Mucosa of rectum (tissue), 2 donors: Measurements from ENCODE around the gene KANK2.
A peak's percentile ranks its signal among the peaks of the same experiment; 100 is the strongest.

Experiments used
- H3K27ac ChIP-seq, 2 donors: one replicate each; pipeline ENCODE4 v1.7.0; 2013; ENCODE audit warnings: inconsistent platforms in 2 of 2, low read depth in 2 of 2, low read length in 2 of 2
- H3K27me3 ChIP-seq, 2 donors: one replicate each; pipeline ENCODE4 v1.7.0; 2013; ENCODE audit warnings: low read length in 2 of 2; ENCODE audit not compliant: control insufficient read depth in 2 of 2, insufficient read depth in 2 of 2
- H3K36me3 ChIP-seq, 2 donors: one replicate each; pipeline ENCODE4 v1.7.0; 2013; ENCODE audit warnings: low read length in 2 of 2; ENCODE audit not compliant: control insufficient read depth in 2 of 2, insufficient read depth in 2 of 2
- H3K4me1 ChIP-seq, 2 donors: one replicate each; pipeline ENCODE4 v1.7.0; 2013; ENCODE audit warnings: low read length in 2 of 2, mild to moderate bottlenecking in 1 of 2; ENCODE audit not compliant: control insufficient read depth in 2 of 2, insufficient read depth in 2 of 2
- H3K4me3 ChIP-seq, 2 donors: one replicate each; pipeline ENCODE4 v1.7.0; 2013; ENCODE audit warnings: low read length in 2 of 2
- H3K9ac ChIP-seq, 2 donors: one replicate each; pipeline ENCODE4 v1.7.0; 2013; ENCODE audit warnings: low read length in 2 of 2, low read depth in 1 of 2, mild to moderate bottlenecking in 1 of 2
- H3K9me3 ChIP-seq, 2 donors: one replicate each; pipeline ENCODE4 v1.7.0; 2013; ENCODE audit warnings: low read length in 2 of 2; ENCODE audit not compliant: control insufficient read depth in 2 of 2
- donor health status: healthy.
- donor health status: Normal muscosa, but diverticular disease.

KANK2 gene

DNA sequence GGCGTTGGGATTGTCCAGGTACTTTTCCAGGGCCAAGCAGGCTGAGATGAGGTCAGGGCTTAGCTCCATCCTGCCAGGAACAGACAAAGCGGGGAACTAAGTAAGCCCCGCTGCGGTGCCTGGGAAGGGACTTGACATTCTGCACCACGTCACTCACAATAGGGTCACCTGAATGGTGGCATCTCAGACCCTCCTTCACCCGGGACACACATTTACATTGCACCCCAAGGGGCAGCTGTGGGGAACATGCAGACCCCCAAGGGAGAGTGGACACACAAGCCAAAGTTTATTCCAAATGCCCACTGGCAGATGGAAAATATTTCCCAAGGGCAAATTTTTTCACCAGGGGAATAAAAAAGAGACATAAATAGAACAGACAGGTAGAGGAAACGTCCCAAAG lies 21.4 kb downstream of the KANK2 start:
- Histone ChIP-seq H3K4me1 (peaks cover 6 to 10% of the 10 kb centered on the region in 2 donors), H3K36me3 (peaks cover 21 to 28% of the 10 kb centered on the region in 2 donors), H3K9ac (no peak overlapping the region), H3K27ac (no peak overlapping the region), H3K27me3 (no peaks in the 10 kb centered on the region), H3K9me3 (no peaks in the 10 kb centered on the region), H3K4me3 (no peak overlapping the region)

DNA sequence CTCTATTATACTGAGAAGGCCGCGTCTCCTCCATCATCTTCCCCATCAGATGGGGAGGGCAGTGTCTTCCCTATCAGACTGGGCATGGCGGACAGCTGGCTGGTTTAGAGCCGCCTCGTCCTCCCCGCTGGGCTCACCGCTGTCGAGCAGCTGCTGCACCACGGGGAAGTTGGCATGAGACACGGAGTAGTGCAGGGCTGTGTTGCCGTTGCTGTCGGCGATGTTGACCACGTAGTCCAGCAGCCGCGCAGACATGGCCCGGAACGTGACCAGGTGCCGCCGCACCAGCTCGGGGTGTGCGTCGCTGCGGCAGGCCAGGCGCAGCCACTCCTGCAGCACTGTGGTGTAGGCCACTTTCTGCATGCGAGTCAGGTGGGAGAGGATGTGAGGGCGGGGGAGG lies 23.0 kb downstream of the KANK2 start:
- H3K4me3 ChIP-seq, result no peak overlapping the region
- H3K9me3 ChIP-seq, result no peaks in the 10 kb centered on the region
- H3K27me3 ChIP-seq, result no peaks in the 10 kb centered on the region
- peaks cover 28 to 32% of the 10 kb centered on the region in 2 donors for H3K36me3 ChIP-seq
- no peak overlapping the region for H3K9ac ChIP-seq
- no peak overlapping the region for H3K27ac ChIP-seq
- H3K4me1 ChIP-seq, result peaks cover 0 to 3% of the 10 kb centered on the region in 2 donors

DNA sequence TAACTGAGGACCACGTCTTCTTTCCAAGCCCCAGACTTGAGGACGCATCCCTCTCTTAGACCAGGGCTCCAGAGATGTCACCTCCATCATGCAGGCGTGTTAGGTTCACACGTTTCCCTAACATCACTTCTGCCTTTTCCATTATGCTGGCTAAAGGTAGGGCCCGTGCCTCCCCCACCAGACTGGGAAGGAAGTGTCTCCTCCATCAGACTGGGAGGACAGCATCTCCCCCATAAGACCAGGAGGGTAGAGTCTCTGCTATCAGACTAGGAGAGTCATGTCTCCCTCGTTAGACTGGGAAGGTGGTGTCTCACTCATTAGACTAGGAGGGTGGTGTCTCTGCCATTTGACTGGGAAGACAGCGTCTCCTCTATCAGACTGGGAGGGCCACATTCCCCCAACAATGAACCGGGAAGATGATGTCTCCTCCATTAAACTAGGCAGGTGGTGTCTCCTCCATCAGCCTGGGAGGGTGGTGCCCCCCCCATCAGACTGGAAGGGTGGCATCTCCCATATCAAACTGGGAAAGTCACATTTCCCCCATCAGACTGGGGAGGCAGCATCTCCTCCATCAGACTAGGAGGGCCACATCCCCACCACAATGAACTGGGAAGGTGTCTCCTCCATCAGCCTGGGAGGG lies 23.7 kb downstream of the KANK2 start:
- no peaks in the 10 kb centered on the region for H3K27me3 ChIP-seq
- H3K9ac ChIP-seq, result no peak overlapping the region
- no peak overlapping the region for H3K4me3 ChIP-seq
- peaks cover 27 to 33% of the 10 kb centered on the region in 2 donors for H3K36me3 ChIP-seq
- H3K9me3 ChIP-seq, result no peaks in the 10 kb centered on the region
- H3K4me1 ChIP-seq, result peaks cover 0 to under 1% of the 10 kb centered on the region in 2 donors
- H3K27ac ChIP-seq, result no peak overlapping the region

DNA sequence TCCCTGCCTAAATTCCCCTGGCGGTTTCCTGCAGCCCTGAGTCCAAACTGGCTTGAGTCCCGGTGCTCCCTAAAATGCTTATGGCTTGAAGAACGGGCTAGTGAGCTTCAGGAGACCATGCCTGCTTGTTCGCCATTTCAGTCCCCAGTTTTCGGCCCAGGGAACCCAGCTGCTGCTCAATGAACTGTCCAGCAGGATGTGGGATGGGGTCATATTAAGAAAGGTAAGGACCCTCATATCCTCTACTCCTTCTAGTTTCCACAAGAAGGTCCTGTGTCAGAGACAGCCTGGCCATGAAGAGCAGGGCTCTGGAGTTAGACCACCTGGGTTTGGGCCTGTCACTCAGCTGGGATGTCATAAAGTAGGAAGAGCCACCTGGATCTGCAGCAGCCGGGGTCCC lies 24.8 kb downstream of the KANK2 start:
- H3K4me1 ChIP-seq, result no peaks in the 10 kb centered on the region
- H3K36me3 ChIP-seq, result peaks cover 27 to 28% of the 10 kb centered on the region in 2 donors
- no peak overlapping the region for H3K4me3 ChIP-seq
- no peaks in the 10 kb centered on the region for H3K27me3 ChIP-seq
- no peak overlapping the region for H3K27ac ChIP-seq
- no peaks in the 10 kb centered on the region for H3K9me3 ChIP-seq
- no peak overlapping the region for H3K9ac ChIP-seq

DNA sequence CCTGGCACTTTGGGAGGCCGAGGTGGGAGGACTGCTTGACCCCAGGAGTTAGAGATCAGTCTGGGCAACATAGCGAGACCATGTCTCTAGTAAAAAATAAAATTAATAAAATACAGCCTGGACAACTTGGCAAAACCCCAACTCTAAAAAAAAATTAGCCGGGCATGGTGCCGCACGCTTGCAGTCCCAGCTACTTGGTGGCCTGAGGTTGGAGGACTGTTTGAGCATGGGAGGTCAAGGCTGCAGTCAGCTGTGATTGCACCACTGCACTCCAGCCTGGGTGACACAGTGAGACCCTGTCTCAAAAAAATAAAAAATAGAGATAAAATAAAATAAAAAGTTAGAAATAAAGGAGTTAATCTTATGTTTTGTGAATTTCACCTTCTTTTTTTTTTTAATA lies 26.2 kb downstream of the KANK2 start:
- H3K36me3 ChIP-seq, result peaks cover 27 to 32% of the 10 kb centered on the region in 2 donors
- peaks cover 2 to 3% of the 10 kb centered on the region in 2 donors for H3K4me1 ChIP-seq

DNA sequence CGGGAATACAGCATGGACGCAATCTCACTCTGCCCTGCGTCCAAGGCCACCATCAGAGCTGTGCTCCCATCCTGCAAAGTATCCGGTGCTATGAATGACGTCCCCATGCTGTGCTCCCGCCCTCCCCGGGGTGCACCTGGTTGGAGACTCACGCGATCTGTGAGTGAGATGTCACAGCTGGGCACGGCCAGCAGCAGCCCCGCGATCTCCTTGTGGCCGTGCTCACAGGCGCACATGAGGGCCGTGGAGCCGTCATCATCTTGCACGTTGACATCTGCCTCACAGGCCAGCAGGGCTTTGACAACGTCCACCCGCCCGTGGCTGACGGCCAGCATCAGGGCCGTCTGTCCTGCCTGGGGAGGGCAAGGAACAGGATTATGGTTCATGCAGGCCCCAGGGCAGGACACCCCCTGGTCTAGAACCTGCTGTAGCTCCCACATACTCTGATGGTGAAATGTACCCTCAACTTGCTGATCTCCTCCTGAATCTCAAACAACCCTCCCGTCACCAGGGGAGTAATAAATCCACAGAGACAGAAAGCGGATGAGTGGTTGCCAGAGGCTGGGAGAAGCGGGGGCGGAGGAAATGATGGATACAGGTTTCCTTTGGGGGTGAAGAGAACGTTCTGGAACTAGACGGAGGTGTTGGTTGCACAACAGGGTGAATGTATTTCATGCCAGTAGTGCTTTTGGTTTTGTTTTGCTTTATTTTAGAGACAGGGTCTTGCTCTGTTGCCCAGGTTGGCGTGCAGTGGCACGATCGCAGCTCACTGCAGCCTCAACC lies 27.3 kb downstream of the KANK2 start:
- Histone ChIP-seq H3K27ac (no peak overlapping the region), H3K9me3 (no peaks in the 10 kb centered on the region), H3K4me1 (peaks cover 3 to 10% of the 10 kb centered on the region in 2 donors), H3K36me3 (peaks cover 30 to 32% of the 10 kb centered on the region in 2 donors), H3K27me3 (no peaks in the 10 kb centered on the region), H3K9ac (no peak overlapping the region), H3K4me3 (no peak overlapping the region)

More for the DNA sequence above, 26.2 kb downstream of the KANK2 start:
- H3K9ac ChIP-seq, result no peak overlapping the region
- no peak overlapping the region for H3K4me3 ChIP-seq
- no peak overlapping the region for H3K27ac ChIP-seq
- no peaks in the 10 kb centered on the region for H3K27me3 ChIP-seq
- no peaks in the 10 kb centered on the region for H3K9me3 ChIP-seq

DNA sequence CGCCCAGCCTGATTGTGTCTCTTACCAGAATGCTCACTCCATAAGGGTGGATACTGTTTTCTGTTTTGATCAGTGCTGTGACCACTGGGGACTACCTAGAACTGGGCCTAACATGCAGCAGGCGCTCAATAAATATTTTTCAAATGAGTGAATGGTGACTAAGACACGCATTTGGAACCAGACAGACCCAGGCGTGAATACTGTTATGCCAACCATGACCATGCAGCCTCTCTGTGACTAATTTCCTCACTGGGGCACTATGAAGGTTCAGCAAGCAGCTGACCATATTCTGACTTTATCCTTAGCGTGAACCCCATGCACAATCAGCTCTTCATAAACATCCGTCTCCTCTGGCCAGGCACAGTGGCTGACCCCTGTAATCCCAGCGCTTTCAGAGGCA lies 28.8 kb downstream of the KANK2 start:
- peaks cover 3 to 16% of the 10 kb centered on the region in 2 donors for H3K4me1 ChIP-seq
- H3K4me3 ChIP-seq, result no peak overlapping the region
- H3K9me3 ChIP-seq, result no peaks in the 10 kb centered on the region
- no peak overlapping the region for H3K27ac ChIP-seq
- peaks cover 21% of the 10 kb centered on the region in 2 donors for H3K36me3 ChIP-seq
- H3K9ac ChIP-seq, result no peak overlapping the region
- H3K27me3 ChIP-seq, result no peaks in the 10 kb centered on the region

DNA sequence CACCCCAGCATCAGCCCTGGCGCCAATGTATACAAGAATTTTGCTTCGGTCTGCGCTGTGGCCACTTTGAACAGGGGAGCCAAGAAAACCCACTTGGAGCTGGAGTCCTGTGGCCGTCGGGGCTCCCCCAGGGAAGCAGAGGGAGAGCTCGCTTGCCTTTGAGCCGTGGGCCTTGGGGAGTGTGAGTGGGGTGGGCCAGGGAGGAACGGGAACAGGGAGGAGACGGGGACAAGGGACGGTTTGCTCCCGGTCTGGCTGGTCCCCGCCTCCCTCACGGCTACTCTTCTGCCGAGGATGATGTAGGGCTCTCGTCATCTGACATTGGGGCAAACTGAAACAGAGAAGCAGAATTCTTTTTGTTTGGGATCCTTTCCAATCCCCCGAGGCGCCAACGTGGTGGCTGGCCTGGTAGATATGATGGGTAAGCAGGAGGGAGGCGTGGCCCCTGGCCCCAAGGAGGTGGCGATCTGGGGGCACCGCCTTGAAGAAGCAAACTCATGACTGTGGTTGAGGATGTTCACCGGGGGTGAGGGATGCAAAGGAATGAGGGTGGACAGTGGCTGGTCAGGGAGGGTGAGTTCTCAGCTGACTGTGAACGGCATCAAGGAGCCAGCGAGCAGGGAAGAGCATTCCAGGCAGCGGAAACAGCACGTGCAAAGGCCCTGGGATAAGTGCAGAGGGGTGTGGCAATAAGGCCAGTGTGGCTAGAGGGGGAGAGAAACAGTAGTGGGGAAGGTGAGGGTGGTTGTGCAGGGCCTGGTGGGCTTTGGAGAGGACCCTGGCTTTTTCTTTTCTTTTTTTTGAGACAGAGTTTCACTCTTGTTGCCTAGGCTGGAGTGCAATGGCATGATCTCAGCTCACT lies 30.8 kb downstream of the KANK2 start:
- Histone ChIP-seq H3K4me1 (peaks cover 3 to 16% of the 10 kb centered on the region in 2 donors), H3K9me3 (no peaks in the 10 kb centered on the region), H3K27ac (peak overlapping the region; percentile 65 to 71), H3K4me3 (no peak overlapping the region), H3K9ac (no peak overlapping the region), H3K27me3 (no peaks in the 10 kb centered on the region), H3K36me3 (peaks cover 11 to 12% of the 10 kb centered on the region in 2 donors)

DNA sequence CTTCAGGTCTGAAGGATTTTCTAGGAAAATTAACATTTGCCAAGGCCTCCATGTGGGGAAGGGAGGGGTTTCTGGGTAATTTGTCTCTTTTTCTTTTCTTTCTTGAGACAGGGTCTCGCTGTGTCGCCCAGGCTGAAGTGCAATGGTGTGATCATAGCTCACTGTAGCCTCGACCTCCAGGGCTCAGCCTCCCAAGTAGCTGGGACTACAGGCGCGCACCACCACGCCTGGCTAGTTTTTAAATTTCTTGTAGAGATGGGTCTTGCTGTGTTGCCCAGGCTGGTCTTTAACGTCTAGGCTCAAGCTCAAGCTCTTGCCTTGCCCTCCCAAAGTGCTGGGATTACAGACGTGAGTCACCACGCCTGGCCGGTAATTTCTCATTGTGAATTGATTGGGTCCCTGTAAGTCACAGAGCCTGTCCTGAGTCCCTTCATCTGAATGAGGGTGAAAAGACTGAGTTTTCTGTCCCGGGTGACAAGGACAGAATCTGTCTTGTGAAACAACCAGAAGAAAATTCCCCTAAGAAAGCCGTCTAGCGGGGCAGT lies 31.8 kb downstream of the KANK2 start:
- Histone ChIP-seq H3K27ac (peak overlapping the region; percentile 71), H3K27me3 (no peaks in the 10 kb centered on the region), H3K4me1 (peaks cover 3 to 16% of the 10 kb centered on the region in 2 donors), H3K9ac (no peak overlapping the region), H3K4me3 (no peak overlapping the region), H3K9me3 (no peaks in the 10 kb centered on the region), H3K36me3 (peaks cover 10 to 12% of the 10 kb centered on the region in 2 donors)
